Gastrocnemius medialis (tissue), 4 donors: ENCODE results near the gene PPARGC1A.
A peak's percentile ranks its signal among the peaks of the same experiment; 100 is the strongest.

Experiments
- CTCF ChIP-seq, 5 experiments: fragments of 450-650 bp in 3 of 5; fragments of 200-600 bp in 2 of 5; sonication (generic) in 2 of 5; IDR thresholded peaks in 4 of 5; conservative IDR thresholded peaks in 1 of 5; 1 replicate in 4 of 5; 2 replicates in 1 of 5; pipeline ENCODE4 v1.5.1; 2016 to 2019; ENCODE audit warnings: antibody characterized with exemption in 5 of 5, mild to moderate bottlenecking in 3 of 5, moderate library complexity in 3 of 5
- POLR2A ChIP-seq, 2 donors: fragments of 450-650 bp; IDR thresholded peaks; one replicate each; pipeline ENCODE4 v1.6.1; 2017; ENCODE audit warnings: antibody characterized with exemption in 2 of 2, mild to moderate bottlenecking in 2 of 2, moderate library complexity in 2 of 2

- TF ChIP-seq CTCF (IDR thresholded peaks at IDR 0.05 in 4 of 5, conservative IDR thresholded peaks at IDR 0.05 in 1 of 5) (no peak), POLR2A (IDR thresholded peaks at IDR 0.05) (peak; percentile 62 to 71)
Observed at GRCh38 chr4:23882976-23883531, 6.8 kb downstream of the PPARGC1A start.
